Fibroblast of skin of left biceps (primary cell): ENCODE data around the gene C16orf92.

ENCODE experiments used
- DNase-seq, 2 experiments: peaks; one replicate each; pipeline ENCODE4 v3.0.0-alpha.2; 2013; ENCODE audit warnings: low read depth in 2 of 2

C16orf92 gene

GRCh38 chr16:29989111-29989858 lies 33.7 kb upstream of the C16orf92 start:
- DNase-seq, result no peak

GRCh38 chr16:29990034-29990433 lies 33.0 kb upstream of the C16orf92 start:
- DNase-seq, result no peak

GRCh38 chr16:29990883-29991570 lies 32.0 kb upstream of the C16orf92 start:
- no peak for DNase-seq

- DNase-seq, result no peak
Observed at GRCh38 chr16:29991571-29991904, 31.5 kb upstream of the C16orf92 start.

- no peak for DNase-seq
Observed at GRCh38 chr16:29992344-29992967, 30.5 kb upstream of the C16orf92 start.

GRCh38 chr16:29993191-29993902 lies 29.7 kb upstream of the C16orf92 start:
- DNase-seq, result no peak

- no peak for DNase-seq
Observed at GRCh38 chr16:29993903-29994599, 28.9 kb upstream of the C16orf92 start.

GRCh38 chr16:29994600-29995323 lies 28.2 kb upstream of the C16orf92 start:
- no peak for DNase-seq

- peak; percentile 45 to 53 for DNase-seq
Observed at GRCh38 chr16:29995324-29995910, 27.6 kb upstream of the C16orf92 start, which contains the start of gene HIRIP3. Gene HIRIP3, minus strand, starts transcription at chr16:29995617. Its CDS starts 12 bp downstream, at chr16:29995605.

- peak; percentile 79 to 84 for DNase-seq
Observed at GRCh38 chr16:29995911-29996765, 26.9 kb upstream of the C16orf92 start, which contains the start of gene INO80E. Gene INO80E, plus strand, starts transcription at chr16:29996241. Its CDS starts 70 bp downstream, at chr16:29996311.

GRCh38 chr16:29996766-29997250 lies 26.2 kb upstream of the C16orf92 start:
- DNase-seq, result no peak

- DNase-seq, result no peak
Observed at GRCh38 chr16:29999605-30000004, 23.4 kb upstream of the C16orf92 start.

- no peak for DNase-seq
Observed at GRCh38 chr16:30000735-30001631, 22.0 kb upstream of the C16orf92 start.

GRCh38 chr16:30002614-30003346 lies 20.2 kb upstream of the C16orf92 start:
- no peak for DNase-seq

- no peak for DNase-seq
Observed at GRCh38 chr16:30003670-30004423, 19.2 kb upstream of the C16orf92 start.

GRCh38 chr16:30004424-30004776 lies 18.6 kb upstream of the C16orf92 start:
- DNase-seq, result no peak

- no peak for DNase-seq
Observed at GRCh38 chr16:30004811-30005242, 18.2 kb upstream of the C16orf92 start.
